IPS-18a (cell line): ENCODE results near the gene MTHFSD.

ENCODE experiments used
- H3K27ac ChIP-seq: one replicate; pipeline ENCODE4 v1.5.1; 2013; ENCODE audit warnings: low read length
- H3K27me3 ChIP-seq: one replicate; pipeline ENCODE4 v1.6.1; 2013; ENCODE audit warnings: mild to moderate bottlenecking, low read length; ENCODE audit not compliant: control insufficient read depth, insufficient read depth
- H3K36me3 ChIP-seq: one replicate; pipeline ENCODE4 v1.6.1; 2013; ENCODE audit warnings: low read depth, low read length; ENCODE audit not compliant: control insufficient read depth
- H3K4me1 ChIP-seq: one replicate; pipeline ENCODE4 v1.6.1; 2013; ENCODE audit warnings: low read depth, low read length; ENCODE audit not compliant: control insufficient read depth
- H3K4me3 ChIP-seq: one replicate; pipeline ENCODE4 v1.5.1; 2013; ENCODE audit warnings: low read length
- H3K9ac ChIP-seq: one replicate; pipeline ENCODE4 v1.6.1; 2013; ENCODE audit warnings: mild to moderate bottlenecking, low read length, moderate library complexity
- H3K9me3 ChIP-seq: one replicate; pipeline ENCODE4 v1.6.1; 2013; ENCODE audit warnings: low read depth, low read length; ENCODE audit not compliant: control insufficient read depth

MTHFSD gene

DNA sequence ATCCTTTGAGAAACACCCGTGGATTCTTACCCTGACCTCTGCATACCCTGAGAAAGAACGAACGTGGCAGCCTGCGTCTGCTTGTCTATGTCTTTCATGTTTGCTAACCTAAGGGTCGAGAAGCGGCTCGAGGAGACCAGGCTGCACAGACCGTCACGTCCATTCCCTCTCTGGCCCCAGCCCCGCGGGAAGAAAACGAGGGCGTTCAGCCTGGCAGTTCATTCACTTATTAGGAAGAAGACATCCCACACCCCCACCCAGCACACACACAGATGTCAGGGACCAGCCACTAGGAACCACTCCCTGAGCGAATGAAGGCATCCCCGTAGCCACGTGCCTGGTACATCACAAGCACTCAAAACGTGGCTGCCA is 655 bp upstream of the MTHFSD start:
- peaks cover 4% of the 10 kb centered on the region for H3K36me3 ChIP-seq
- H3K4me1 ChIP-seq: peaks cover 3% of the 10 kb centered on the region
- H3K27me3 ChIP-seq: no peaks in the 10 kb centered on the region
- H3K4me3 ChIP-seq: peak overlapping the region; percentile 76
- peak overlapping the region; percentile 90 for H3K9ac ChIP-seq
- no peak overlapping the region for H3K27ac ChIP-seq
- H3K9me3 ChIP-seq: no peaks in the 10 kb centered on the region

DNA sequence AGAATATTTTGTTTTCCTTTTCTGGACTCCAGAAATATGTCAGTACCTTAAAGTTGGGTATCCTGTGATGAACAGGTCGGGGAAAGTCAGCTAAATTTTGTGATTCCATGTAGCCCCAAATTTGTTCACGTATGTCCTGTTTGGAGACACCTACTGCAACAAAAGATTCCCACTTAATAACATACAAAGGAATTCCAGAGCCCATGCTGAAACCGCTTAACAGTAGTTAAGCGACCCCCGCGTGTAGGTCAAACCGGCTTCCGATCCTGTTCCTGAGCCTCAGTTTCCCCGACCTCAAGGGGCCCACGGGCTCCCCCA is 477 bp downstream of the MTHFSD start:
- peaks cover 3% of the 10 kb centered on the region for H3K4me1 ChIP-seq
- H3K27ac ChIP-seq: peak overlapping the region; percentile 54
- no peaks in the 10 kb centered on the region for H3K27me3 ChIP-seq
- peak overlapping the region; percentile 90 for H3K9ac ChIP-seq
- no peaks in the 10 kb centered on the region for H3K9me3 ChIP-seq
- peaks cover 4% of the 10 kb centered on the region for H3K36me3 ChIP-seq
- peak overlapping the region; percentile 76 for H3K4me3 ChIP-seq

DNA sequence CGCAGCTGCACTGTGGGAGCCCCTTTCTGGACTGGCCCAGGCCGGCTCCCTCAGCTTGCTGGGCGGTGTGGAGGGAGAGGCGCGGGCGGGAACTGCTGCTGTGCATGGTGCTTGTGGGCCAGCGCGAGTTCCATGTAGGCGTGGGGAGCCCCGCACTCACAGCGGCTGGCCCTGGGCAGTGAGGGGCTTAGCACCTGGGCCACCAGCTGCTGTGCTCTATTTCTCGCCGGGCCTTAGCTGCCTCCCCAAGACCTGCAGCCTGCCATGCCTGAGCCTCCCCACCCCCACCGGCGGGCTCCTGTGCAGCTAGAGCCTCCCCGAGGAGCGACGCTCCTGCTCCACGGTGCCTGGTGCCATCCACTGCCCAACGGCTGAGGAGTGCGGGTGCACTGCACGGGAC is 1.7 kb downstream of the MTHFSD start:
- Histone ChIP-seq H3K27ac (no peak overlapping the region), H3K4me1 (peaks cover 3% of the 10 kb centered on the region), H3K36me3 (peaks cover 4% of the 10 kb centered on the region), H3K4me3 (no peak overlapping the region), H3K9me3 (no peaks in the 10 kb centered on the region), H3K9ac (no peak overlapping the region), H3K27me3 (no peaks in the 10 kb centered on the region)

DNA sequence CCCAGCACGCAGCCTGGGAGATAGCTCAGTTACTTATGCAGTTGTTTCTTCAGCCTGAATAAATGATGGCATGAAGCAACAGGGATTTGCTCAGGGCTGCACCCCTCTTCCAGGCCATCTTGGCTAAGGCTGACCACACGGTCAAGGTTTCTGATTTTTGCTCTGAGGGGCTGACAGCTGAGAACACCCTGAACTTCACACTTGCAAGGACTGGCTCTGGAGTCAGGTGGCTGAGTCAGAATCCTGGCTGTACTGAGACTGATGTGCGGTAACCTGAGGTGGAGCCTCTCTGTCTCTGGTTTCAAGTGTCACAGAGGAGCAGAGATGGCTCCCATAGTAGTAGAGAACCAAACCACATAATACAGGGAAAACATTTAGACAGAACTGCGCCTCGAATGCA is 4.8 kb downstream of the MTHFSD start:
- H3K4me3 ChIP-seq: no peak overlapping the region
- H3K27me3 ChIP-seq: no peaks in the 10 kb centered on the region
- H3K27ac ChIP-seq: no peak overlapping the region
- peaks cover 4% of the 10 kb centered on the region for H3K36me3 ChIP-seq
- H3K9ac ChIP-seq: no peak overlapping the region
- H3K9me3 ChIP-seq: no peaks in the 10 kb centered on the region
- H3K4me1 ChIP-seq: peaks cover 3% of the 10 kb centered on the region

DNA sequence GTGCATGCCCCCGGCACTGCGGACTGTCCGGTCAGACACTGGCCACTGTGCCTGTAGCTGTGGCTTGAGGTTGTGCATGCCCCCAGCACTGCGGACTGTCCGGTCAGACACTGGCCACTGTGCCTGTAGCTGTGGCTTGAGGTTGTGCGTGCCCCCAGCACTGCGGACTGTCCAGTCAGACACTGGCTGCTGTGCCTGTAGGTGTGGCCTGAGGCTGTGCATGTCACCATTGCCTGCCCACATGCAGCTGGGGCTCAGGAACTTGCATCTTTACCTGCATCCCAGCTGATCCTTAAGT is 5.2 kb downstream of the MTHFSD start:
- Histone ChIP-seq H3K4me1 (peaks cover 3% of the 10 kb centered on the region), H3K9ac (no peak overlapping the region), H3K4me3 (no peak overlapping the region), H3K27me3 (no peaks in the 10 kb centered on the region), H3K9me3 (no peaks in the 10 kb centered on the region), H3K27ac (no peak overlapping the region), H3K36me3 (peaks cover 4% of the 10 kb centered on the region)

DNA sequence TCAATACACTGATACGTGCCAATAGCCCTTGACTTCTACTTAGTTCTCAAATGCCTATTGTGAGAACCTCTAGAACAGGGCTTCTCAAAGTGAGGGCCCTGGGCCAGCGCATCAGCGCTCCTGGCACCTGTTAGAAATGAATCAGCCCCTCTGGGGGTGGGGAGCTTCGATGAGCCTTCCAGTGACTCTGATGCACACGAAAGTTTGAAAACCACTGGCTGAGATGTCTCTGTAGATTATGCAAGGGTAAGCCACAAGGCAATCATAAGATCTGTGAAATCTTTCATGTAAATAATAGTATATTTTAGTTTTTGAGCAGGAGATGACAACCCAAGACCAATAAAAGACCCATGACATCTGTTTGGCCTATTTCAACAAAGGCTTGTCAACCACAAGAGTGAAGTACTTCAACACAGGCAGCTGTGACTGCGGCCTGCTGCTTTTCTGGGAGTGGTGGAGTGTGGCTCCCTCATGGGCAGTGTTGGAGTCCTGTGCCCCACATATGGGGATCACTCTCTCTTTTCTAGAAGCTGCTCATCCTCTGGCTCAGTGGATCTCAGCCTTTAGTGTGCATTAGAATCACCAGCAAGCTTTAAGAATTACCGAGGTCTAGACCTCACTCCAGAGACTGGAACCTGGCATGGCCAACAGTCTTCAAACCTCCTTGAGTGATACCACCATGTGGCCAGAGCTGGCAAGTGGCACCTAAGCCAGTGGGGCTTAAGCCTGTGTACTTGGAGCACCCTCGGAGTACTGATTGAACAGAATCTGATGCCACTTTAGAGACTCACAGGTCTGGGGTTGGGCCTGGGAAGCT is 5.8 kb downstream of the MTHFSD start:
- H3K4me3 ChIP-seq: no peak overlapping the region
- H3K4me1 ChIP-seq: peaks cover 3% of the 10 kb centered on the region
- H3K9me3 ChIP-seq: no peaks in the 10 kb centered on the region
- H3K36me3 ChIP-seq: peaks cover 4% of the 10 kb centered on the region
- H3K27me3 ChIP-seq: no peaks in the 10 kb centered on the region
- H3K27ac ChIP-seq: no peak overlapping the region
- no peak overlapping the region for H3K9ac ChIP-seq

GRCh38 chr16:86547286-86547685 is 7.7 kb downstream of the MTHFSD start:
- H3K36me3 ChIP-seq: peaks cover 4% of the 10 kb centered on the region
- no peak overlapping the region for H3K4me3 ChIP-seq
- H3K27me3 ChIP-seq: no peaks in the 10 kb centered on the region
- H3K9me3 ChIP-seq: no peaks in the 10 kb centered on the region
- H3K4me1 ChIP-seq: no peaks in the 10 kb centered on the region
- no peak overlapping the region for H3K27ac ChIP-seq
- H3K9ac ChIP-seq: no peak overlapping the region

GRCh38 chr16:86546638-86547013 is 8.4 kb downstream of the MTHFSD start:
- H3K9ac ChIP-seq: no peak overlapping the region
- H3K27ac ChIP-seq: no peak overlapping the region
- H3K4me3 ChIP-seq: no peak overlapping the region
- no peaks in the 10 kb centered on the region for H3K4me1 ChIP-seq
- H3K27me3 ChIP-seq: no peaks in the 10 kb centered on the region
- no peaks in the 10 kb centered on the region for H3K9me3 ChIP-seq
- peaks cover 1% of the 10 kb centered on the region for H3K36me3 ChIP-seq

DNA sequence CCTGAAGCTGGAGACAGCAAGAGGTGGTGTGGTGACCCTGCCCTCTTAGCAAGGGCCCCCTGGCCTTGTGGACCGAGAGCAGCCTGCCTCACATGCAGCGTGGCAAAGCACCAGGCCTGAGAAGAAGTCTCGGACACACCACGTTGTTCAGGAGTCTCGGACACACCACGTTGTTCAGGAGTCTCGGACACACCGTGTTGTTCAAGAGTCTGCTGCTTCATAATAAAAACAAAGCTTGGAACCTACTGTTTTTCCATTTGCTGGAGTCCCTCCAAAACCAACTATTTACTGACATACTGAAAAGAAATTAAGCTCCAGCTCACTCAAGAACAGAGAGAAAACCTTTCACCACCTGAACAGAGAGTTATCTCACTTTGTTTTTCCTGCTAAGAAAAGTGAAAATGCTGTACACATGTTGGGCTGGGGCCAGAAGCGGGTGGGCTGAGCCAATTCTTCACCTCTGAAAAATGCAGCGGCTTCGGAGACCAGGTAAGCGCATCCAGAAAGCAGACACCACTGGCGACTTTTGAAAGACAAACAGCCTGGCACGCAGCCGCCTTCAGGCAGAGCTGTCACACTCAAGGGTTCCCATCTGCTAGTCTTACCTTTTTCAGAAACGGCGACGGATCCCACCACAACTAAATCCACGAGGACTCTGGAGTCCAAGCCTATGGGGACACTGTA is 8.9 kb downstream of the MTHFSD start:
- H3K9me3 ChIP-seq: no peaks in the 10 kb centered on the region
- no peaks in the 10 kb centered on the region for H3K27me3 ChIP-seq
- H3K36me3 ChIP-seq: no peaks in the 10 kb centered on the region
- no peak overlapping the region for H3K4me3 ChIP-seq
- no peak overlapping the region for H3K9ac ChIP-seq
- H3K4me1 ChIP-seq: no peaks in the 10 kb centered on the region
- H3K27ac ChIP-seq: no peak overlapping the region

- Histone ChIP-seq H3K9ac (no peak overlapping the region), H3K9me3 (no peaks in the 10 kb centered on the region), H3K27ac (no peak overlapping the region), H3K27me3 (no peaks in the 10 kb centered on the region), H3K4me1 (no peaks in the 10 kb centered on the region), H3K4me3 (no peak overlapping the region), H3K36me3 (no peaks in the 10 kb centered on the region)
These were observed 9.6 kb downstream of the MTHFSD start for GRCh38 chr16:86545481-86545880.

GRCh38 chr16:86542756-86543750 is 12.0 kb downstream of the MTHFSD start:
- H3K9ac ChIP-seq: no peak overlapping the region
- peaks cover 3% of the 10 kb centered on the region for H3K36me3 ChIP-seq
- no peaks in the 10 kb centered on the region for H3K4me1 ChIP-seq

More at GRCh38 chr16:86542756-86543750, 12.0 kb downstream of the MTHFSD start:
- Histone ChIP-seq H3K27ac (no peak overlapping the region), H3K27me3 (no peaks in the 10 kb centered on the region), H3K9me3 (no peaks in the 10 kb centered on the region), H3K4me3 (no peak overlapping the region)
